GM18870 (cell line): ENCODE results near the gene MORF4L2.
"Not testable (repeated sequence)": the region's sequence is repeated elsewhere in the genome, so short reads cannot be mapped to it uniquely, and the experiment has no call there.

Source experiments
- ATAC-seq: cut with Tn5 transposase; IDR thresholded peaks from one replicate; pipeline ENCODE4 v1.9.1; 2021; ENCODE audit warnings: moderate library complexity; ENCODE audit not compliant: unreplicated experiment

The MORF4L2 gene

GRCh38 chrX:103681443-103681842, 5.1 kb downstream of the MORF4L2 start:
- no peak for ATAC-seq

- ATAC-seq: no peak
Observed at GRCh38 chrX:103678199-103678993, 8.1 kb downstream of the MORF4L2 start.

GRCh38 chrX:103674531-103675454, 11.7 kb downstream of the MORF4L2 start:
- ATAC-seq: no peak

GRCh38 chrX:103669745-103670144, 16.8 kb downstream of the MORF4L2 start:
- ATAC-seq: no peak

- ATAC-seq: no peak
Observed at GRCh38 chrX:103666202-103667107, 20.0 kb downstream of the MORF4L2 start.

- no peak for ATAC-seq
Observed at GRCh38 chrX:103663981-103664762, 22.3 kb downstream of the MORF4L2 start.

- not testable (repeated sequence) for ATAC-seq
Observed at GRCh38 chrX:103659460-103659859, 27.0 kb downstream of the MORF4L2 start.

- no peak for ATAC-seq
Observed at GRCh38 chrX:103658681-103659433, 27.6 kb downstream of the MORF4L2 start.

- not testable (repeated sequence) for ATAC-seq
Observed at GRCh38 chrX:103657066-103657465, 29.4 kb downstream of the MORF4L2 start.

GRCh38 chrX:103656617-103657016, 29.9 kb downstream of the MORF4L2 start:
- ATAC-seq: no peak

GRCh38 chrX:103655230-103656000, 31.1 kb downstream of the MORF4L2 start:
- ATAC-seq: not testable (repeated sequence)

GRCh38 chrX:103651151-103651773, 35.2 kb downstream of the MORF4L2 start:
- ATAC-seq: no peak

GRCh38 chrX:103647630-103648029, 38.9 kb downstream of the MORF4L2 start:
- ATAC-seq: no peak

- ATAC-seq: no peak
Observed at GRCh38 chrX:103644125-103644524, 42.4 kb downstream of the MORF4L2 start.

- no peak for ATAC-seq
Observed at GRCh38 chrX:103640401-103641155, 45.9 kb downstream of the MORF4L2 start.

GRCh38 chrX:103638479-103639346, 47.8 kb downstream of the MORF4L2 start:
- ATAC-seq: not testable (repeated sequence)
